Vagina (tissue), 2 donors: ENCODE results near the gene COL12A1.

Experiments used
- CTCF ChIP-seq, 3 experiments: fragments of 450-650 bp in 2 of 3; fragments of 200-600 bp in 1 of 3; sonication (generic) in 1 of 3; IDR thresholded peaks; one replicate each; pipeline ENCODE4 v1.5.1; 2017 to 2019; ENCODE audit warnings: antibody characterized with exemption in 3 of 3, mild to moderate bottlenecking in 2 of 3, moderate library complexity in 2 of 3
- POLR2A ChIP-seq, 2 donors: fragments of 450-650 bp; IDR thresholded peaks; one replicate each; pipeline ENCODE4 v1.6.1; 2017; ENCODE audit warnings: antibody characterized with exemption in 2 of 2, mild to moderate bottlenecking in 2 of 2, moderate library complexity in 2 of 2
- POLR2AphosphoS5 ChIP-seq, 2 donors: sonication (generic); formaldehyde crosslinking; IDR thresholded peaks; one replicate each; pipeline ENCODE4 v1.9.0; 2017; ENCODE audit warnings: antibody characterized with exemption in 2 of 2, mild to moderate bottlenecking in 2 of 2, low read depth in 1 of 2; ENCODE audit not compliant: insufficient read depth in 1 of 2

- TF ChIP-seq POLR2AphosphoS5 (IDR thresholded peaks at IDR 0.05; ENCODE audit: insufficient read depth in 1 of 2, low read depth in 1 of 2) (no peak), CTCF (IDR thresholded peaks at IDR 0.05) (no peak), POLR2A (IDR thresholded peaks at IDR 0.05) (no peak)
Measured at GRCh38 chr6:75108333-75108974, 97.4 kb downstream of the COL12A1 start.
